Mesendoderm (in vitro differentiated cells): ENCODE measurements around the gene THSD4.

ENCODE experiments used
- DNase-seq: peaks from one replicate; pipeline ENCODE4 v3.0.0; 2013
- H2AK5ac ChIP-seq: 2 replicates; pipeline ENCODE4 v1.6.1; 2013; ENCODE audit warnings: low read length, inconsistent platforms
- H2BK120ac ChIP-seq: 2 replicates; pipeline ENCODE4 v1.6.1; 2013; ENCODE audit warnings: low read depth, mild to moderate bottlenecking, low read length, moderate library complexity, mixed read lengths
- H2BK15ac ChIP-seq: replicated peaks from 2 replicates; pipeline ENCODE4 v1.6.1; 2013; ENCODE audit warnings: low read depth, mild to moderate bottlenecking, moderate library complexity
- H2BK5ac ChIP-seq: 2 replicates; pipeline ENCODE4 v1.6.1; 2013; ENCODE audit warnings: low read length, inconsistent platforms
- H3K18ac ChIP-seq: 2 replicates; pipeline ENCODE4 v1.6.1; 2013; ENCODE audit warnings: mild to moderate bottlenecking, low read length, mixed read lengths
- H3K23ac ChIP-seq: one replicate; pipeline ENCODE4 v1.6.1; 2013; ENCODE audit warnings: low read length
- H3K27ac ChIP-seq: 2 replicates; pipeline ENCODE4 v1.5.1; 2013; ENCODE audit warnings: low read depth, mild to moderate bottlenecking, inconsistent platforms, low read length, moderate library complexity
- H3K27me3 ChIP-seq: 2 replicates; pipeline ENCODE4 v1.6.1; 2013; ENCODE audit warnings: low read length, control low read depth, mild to moderate bottlenecking, inconsistent platforms; ENCODE audit not compliant: insufficient read depth, poor library complexity
- H3K36me3 ChIP-seq: 2 replicates; pipeline ENCODE4 v1.6.1; 2013; ENCODE audit warnings: low read length, inconsistent platforms; ENCODE audit not compliant: control insufficient read depth, insufficient read depth
- H3K4ac ChIP-seq: one replicate; pipeline ENCODE4 v1.6.1; 2013; ENCODE audit warnings: low read depth, mild to moderate bottlenecking, low read length, moderate library complexity
- H3K4me1 ChIP-seq: 2 replicates; pipeline ENCODE4 v1.6.1; 2013; ENCODE audit warnings: low read depth, low read length, inconsistent platforms; ENCODE audit not compliant: control insufficient read depth
- H3K4me2 ChIP-seq: 2 replicates; pipeline ENCODE4 v1.6.1; 2013; ENCODE audit warnings: low read length
- H3K4me3 ChIP-seq: 2 replicates; pipeline ENCODE4 v1.5.1; 2013; ENCODE audit warnings: mild to moderate bottlenecking, low read length
- H3K56ac ChIP-seq: one replicate; pipeline ENCODE4 v1.6.1; 2013; ENCODE audit warnings: low read length
- H3K79me1 ChIP-seq: 2 replicates; pipeline ENCODE4 v1.6.1; 2013; ENCODE audit warnings: low read length, inconsistent platforms
- H3K79me2 ChIP-seq: 2 replicates; pipeline ENCODE4 v1.6.1; 2013; ENCODE audit warnings: mild to moderate bottlenecking, low read length; ENCODE audit not compliant: control insufficient read depth, insufficient read depth
- H3K9ac ChIP-seq: 2 replicates; pipeline ENCODE4 v1.6.1; 2013; ENCODE audit warnings: low read length, inconsistent platforms
- H4K5ac ChIP-seq: one replicate; pipeline ENCODE4 v1.6.1; 2013; ENCODE audit warnings: low read length
- H4K8ac ChIP-seq: one replicate; pipeline ENCODE4 v1.6.1; 2013; ENCODE audit warnings: low read depth, mild to moderate bottlenecking, control low read depth, low read length, moderate library complexity
- WGBS: extraction: QIAGEN DNeasy Blood & Tissue Kit; methylation state at CpG from one replicate; pipeline ENCODE4 v1.1.7; 2013; ENCODE audit warnings: low lambda C conversion rate, missing lambda C conversion rate; ENCODE audit not compliant: insufficient coverage; ENCODE audit errors: extremely low coverage; 5-methylcytosine and 5-hydroxymethylcytosine counted together

The THSD4 gene

GRCh38 chr15:71332431-71333004 is 217.2 kb downstream of the THSD4 start:
- peaks cover 6% of the 10 kb centered on the region for H3K4me1 ChIP-seq
- no peak for DNase-seq
- no peak overlapping the region for H4K8ac ChIP-seq
- H3K18ac ChIP-seq = no peak overlapping the region
- no peak overlapping the region for H3K9ac ChIP-seq
- no peaks in the 10 kb centered on the region for H3K36me3 ChIP-seq
- no peak overlapping the region for H2AK5ac ChIP-seq
- no peak overlapping the region for H2BK5ac ChIP-seq
- no CpG with 5 or more reads among the region's 8 CpGs for WGBS
- H3K79me1 ChIP-seq = no peaks in the 10 kb centered on the region
- H3K27me3 ChIP-seq = no peaks in the 10 kb centered on the region
- H3K27ac ChIP-seq = no peak overlapping the region
- no peak overlapping the region for H3K4ac ChIP-seq
- H3K79me2 ChIP-seq = no peaks in the 10 kb centered on the region
- H2BK120ac ChIP-seq = no peak overlapping the region
- H2BK15ac ChIP-seq = no peak overlapping the region
- H4K5ac ChIP-seq = no peak overlapping the region
- no peak overlapping the region for H3K4me3 ChIP-seq
- H3K4me2 ChIP-seq = no peak overlapping the region
- no peak overlapping the region for H3K23ac ChIP-seq
- no peak overlapping the region for H3K56ac ChIP-seq

GRCh38 chr15:71333136-71333700 is 217.9 kb downstream of the THSD4 start:
- no peaks in the 10 kb centered on the region for H3K27me3 ChIP-seq
- H3K18ac ChIP-seq = no peak overlapping the region
- DNase-seq = no peak

GRCh38 chr15:71333839-71334238 is 218.6 kb downstream of the THSD4 start:
- Histone ChIP-seq H3K18ac (no peak overlapping the region), H3K27ac (no peak overlapping the region), H3K36me3 (no peaks in the 10 kb centered on the region), H3K56ac (no peak overlapping the region), H3K4me2 (no peak overlapping the region), H2BK5ac (no peak overlapping the region), H3K9ac (no peak overlapping the region), H3K4me3 (no peak overlapping the region), H3K79me2 (no peaks in the 10 kb centered on the region), H4K8ac (no peak overlapping the region), H4K5ac (no peak overlapping the region), H3K4ac (no peak overlapping the region), H3K4me1 (peaks cover 6% of the 10 kb centered on the region), H2BK120ac (no peak overlapping the region), H2BK15ac (no peak overlapping the region), H3K23ac (no peak overlapping the region), H3K79me1 (no peaks in the 10 kb centered on the region), H2AK5ac (no peak overlapping the region), H3K27me3 (no peaks in the 10 kb centered on the region)
- DNase-seq = no peak
- no CpG with 5 or more reads among the region's 3 CpGs for WGBS

More at GRCh38 chr15:71333136-71333700, 217.9 kb downstream of the THSD4 start:
- H2BK15ac ChIP-seq = no peak overlapping the region
- no peaks in the 10 kb centered on the region for H3K36me3 ChIP-seq
- no peak overlapping the region for H2BK5ac ChIP-seq
- no CpG with 5 or more reads among the region's 3 CpGs for WGBS
- no peak overlapping the region for H3K56ac ChIP-seq
- H3K4me2 ChIP-seq = no peak overlapping the region
- no peak overlapping the region for H4K8ac ChIP-seq
- no peak overlapping the region for H3K9ac ChIP-seq
- no peaks in the 10 kb centered on the region for H3K79me1 ChIP-seq
- no peaks in the 10 kb centered on the region for H3K79me2 ChIP-seq
- H4K5ac ChIP-seq = no peak overlapping the region
- no peak overlapping the region for H2BK120ac ChIP-seq
- no peak overlapping the region for H3K4me3 ChIP-seq
- H3K23ac ChIP-seq = no peak overlapping the region
- H2AK5ac ChIP-seq = no peak overlapping the region
- H3K4me1 ChIP-seq = peaks cover 6% of the 10 kb centered on the region
- no peak overlapping the region for H3K27ac ChIP-seq
- H3K4ac ChIP-seq = no peak overlapping the region

GRCh38 chr15:71334434-71334833 is 219.2 kb downstream of the THSD4 start:
- Histone ChIP-seq H3K4me3 (no peak overlapping the region), H3K18ac (no peak overlapping the region), H3K36me3 (no peaks in the 10 kb centered on the region), H3K9ac (no peak overlapping the region), H2BK5ac (no peak overlapping the region), H3K56ac (no peak overlapping the region), H4K5ac (no peak overlapping the region), H4K8ac (no peak overlapping the region), H3K4me1 (peaks cover 6% of the 10 kb centered on the region), H2BK120ac (no peak overlapping the region), H3K27ac (no peak overlapping the region), H3K79me2 (no peaks in the 10 kb centered on the region), H3K4ac (no peak overlapping the region), H3K27me3 (no peaks in the 10 kb centered on the region), H2AK5ac (no peak overlapping the region), H3K79me1 (no peaks in the 10 kb centered on the region), H2BK15ac (no peak overlapping the region), H3K4me2 (no peak overlapping the region), H3K23ac (no peak overlapping the region)
- no peak for DNase-seq
- WGBS = no CpG with 5 or more reads among the region's 2 CpGs

GRCh38 chr15:71334873-71335272 is 219.6 kb downstream of the THSD4 start:
- H2BK5ac ChIP-seq = no peak overlapping the region
- no peaks in the 10 kb centered on the region for H3K27me3 ChIP-seq
- no peak overlapping the region for H2BK120ac ChIP-seq
- H3K4me2 ChIP-seq = no peak overlapping the region
- no peak overlapping the region for H2BK15ac ChIP-seq
- H3K23ac ChIP-seq = no peak overlapping the region
- H3K9ac ChIP-seq = no peak overlapping the region
- no peak overlapping the region for H2AK5ac ChIP-seq
- no peaks in the 10 kb centered on the region for H3K79me2 ChIP-seq
- H3K56ac ChIP-seq = no peak overlapping the region
- peaks cover 6% of the 10 kb centered on the region for H3K4me1 ChIP-seq
- no peak overlapping the region for H4K5ac ChIP-seq
- no peaks in the 10 kb centered on the region for H3K79me1 ChIP-seq
- H3K4me3 ChIP-seq = no peak overlapping the region
- H3K18ac ChIP-seq = no peak overlapping the region
- no peak overlapping the region for H4K8ac ChIP-seq
- no peak for DNase-seq
- no peak overlapping the region for H3K4ac ChIP-seq
- H3K27ac ChIP-seq = no peak overlapping the region
- no CpG with 5 or more reads among the region's 3 CpGs for WGBS
- H3K36me3 ChIP-seq = no peaks in the 10 kb centered on the region

GRCh38 chr15:71335591-71335990 is 220.3 kb downstream of the THSD4 start:
- H2AK5ac ChIP-seq = no peak overlapping the region
- no peak overlapping the region for H3K4me3 ChIP-seq
- H2BK5ac ChIP-seq = no peak overlapping the region
- no peak overlapping the region for H3K27ac ChIP-seq
- peaks cover 6% of the 10 kb centered on the region for H3K4me1 ChIP-seq
- H3K4ac ChIP-seq = no peak overlapping the region
- H4K5ac ChIP-seq = no peak overlapping the region
- no peak overlapping the region for H3K23ac ChIP-seq
- H3K36me3 ChIP-seq = no peaks in the 10 kb centered on the region
- no peak overlapping the region for H3K4me2 ChIP-seq
- no peak overlapping the region for H4K8ac ChIP-seq
- no CpG with 5 or more reads among the region's 3 CpGs for WGBS
- H2BK15ac ChIP-seq = no peak overlapping the region
- H3K18ac ChIP-seq = no peak overlapping the region
- H3K79me1 ChIP-seq = no peaks in the 10 kb centered on the region
- H2BK120ac ChIP-seq = no peak overlapping the region
- DNase-seq = no peak
- H3K56ac ChIP-seq = no peak overlapping the region
- no peaks in the 10 kb centered on the region for H3K27me3 ChIP-seq
- no peak overlapping the region for H3K9ac ChIP-seq
- H3K79me2 ChIP-seq = no peaks in the 10 kb centered on the region
